ENCODE data around the gene RNU2-1.

GRCh38 chr17:43220511-43221125 is 13.2 kb downstream of the RNU2-1 start:
- TF ChIP-seq EZH2 (IDR thresholded peaks at IDR 0.05; ENCODE audit: low read length, missing control alignments) (no peak), CTCF (conservative IDR thresholded peaks at IDR 0.05 in 1 of 2, IDR thresholded peaks at IDR 0.05 in 1 of 2; ENCODE audit: low read depth in 1 of 2, low read length in 2 of 2) (no peak)

Data from fibroblast of lung (primary cell).